AG09319 (cell line): ENCODE measurements around the gene OBP2A.

Experiments
- DNase-seq: peaks from one replicate; pipeline ENCODE4 v3.0.0-alpha.2; 2010; ENCODE audit warnings: low read depth; ENCODE audit errors: extremely low read depth
- CTCF ChIP-seq: IDR thresholded peaks from 2 replicates; pipeline ENCODE4 v1.5.1; 2011; ENCODE audit warnings: low read depth, mild to moderate bottlenecking, inconsistent platforms, low read length, moderate library complexity

OBP2A gene

GRCh38 chr9:135566552-135566951 lies 20.6 kb downstream of the OBP2A start:
- DNase-seq, result no peak
- no peak for TF ChIP-seq CTCF

GRCh38 chr9:135567311-135567710 lies 21.4 kb downstream of the OBP2A start:
- no peak for TF ChIP-seq CTCF

GRCh38 chr9:135568026-135568425 lies 22.1 kb downstream of the OBP2A start:
- TF ChIP-seq CTCF, result no peak
- DNase-seq, result no peak

More at GRCh38 chr9:135567311-135567710, 21.4 kb downstream of the OBP2A start:
- no peak for DNase-seq

- DNase-seq, result no peak
- TF ChIP-seq CTCF, result no peak
These were observed 24.5 kb downstream of the OBP2A start for GRCh38 chr9:135570456-135570855.

- no peak for TF ChIP-seq CTCF
- DNase-seq, result no peak
These were observed 26.3 kb downstream of the OBP2A start for GRCh38 chr9:135572233-135572632.

- TF ChIP-seq CTCF, result no peak
- DNase-seq, result no peak
These were observed 27.2 kb downstream of the OBP2A start for GRCh38 chr9:135573124-135573523.

- no peak for TF ChIP-seq CTCF
- no peak for DNase-seq
These were observed 28.4 kb downstream of the OBP2A start for GRCh38 chr9:135574331-135574730.
